ENCODE data around the gene SRGN. TPM values are rescaled to one million over a fixed set of nuclear protein-coding genes. Genes with fewer than 3 reads are reported as not detected.
A peak's percentile ranks its signal among the peaks of the same experiment; 100 is the strongest.

The SRGN gene
- total and polyA plus RNA-seq, 2 of the 13 experiments (the other 11 are each of a cell fraction or from before 2014, with no cell fraction given), result 0.09 TPM; not detected in 1

DNA sequence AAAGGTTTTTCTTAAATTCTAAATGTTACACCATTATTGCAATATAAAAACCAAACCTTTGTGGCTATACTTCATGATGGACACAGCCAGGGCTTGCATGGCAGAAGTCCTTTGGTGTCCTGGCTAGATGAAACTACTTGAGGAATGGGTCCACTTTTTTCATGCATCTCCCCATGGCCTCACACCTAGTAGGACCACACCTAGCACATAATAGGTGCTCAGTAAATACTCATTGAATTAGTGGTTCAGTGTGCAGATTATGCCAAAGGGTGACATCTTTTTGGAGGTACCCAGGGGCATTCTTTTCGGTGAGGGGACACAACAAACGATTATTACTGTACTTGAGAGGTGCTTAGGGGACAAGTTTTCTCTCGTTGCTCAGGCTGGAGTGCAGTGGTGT is 20.7 kb upstream of the SRGN start:
- H3K36me3 ChIP-seq (replicated peaks in 1 of 2; ENCODE audit: control insufficient read depth in 1 of 2, insufficient read depth in 2 of 2, low read length in 2 of 2), result no peaks in the 10 kb centered on the region
- H3K27me3 ChIP-seq (ENCODE audit: control insufficient read depth in 1 of 2, insufficient read depth in 2 of 2, low read length in 2 of 2), result peaks cover 0 to 32% of the 10 kb centered on the region in 2 experiments; a peak in 2 of 5 replicates
- WGBS (ENCODE audit: low lambda C conversion rate), result 48% methylated on average over 3 of the region's 3 CpGs
- no TSS peak for BruUV-seq (replicated peaks)
- CTCF ChIA-PET (ENCODE audit: low intra/inter-chr PET ratio, low total read pairs), result no interaction called here
- H3K79me2 ChIP-seq (ENCODE audit: insufficient read depth, low read length), result no peaks in the 10 kb centered on the region
- TF ChIP-seq, protein P1, sequence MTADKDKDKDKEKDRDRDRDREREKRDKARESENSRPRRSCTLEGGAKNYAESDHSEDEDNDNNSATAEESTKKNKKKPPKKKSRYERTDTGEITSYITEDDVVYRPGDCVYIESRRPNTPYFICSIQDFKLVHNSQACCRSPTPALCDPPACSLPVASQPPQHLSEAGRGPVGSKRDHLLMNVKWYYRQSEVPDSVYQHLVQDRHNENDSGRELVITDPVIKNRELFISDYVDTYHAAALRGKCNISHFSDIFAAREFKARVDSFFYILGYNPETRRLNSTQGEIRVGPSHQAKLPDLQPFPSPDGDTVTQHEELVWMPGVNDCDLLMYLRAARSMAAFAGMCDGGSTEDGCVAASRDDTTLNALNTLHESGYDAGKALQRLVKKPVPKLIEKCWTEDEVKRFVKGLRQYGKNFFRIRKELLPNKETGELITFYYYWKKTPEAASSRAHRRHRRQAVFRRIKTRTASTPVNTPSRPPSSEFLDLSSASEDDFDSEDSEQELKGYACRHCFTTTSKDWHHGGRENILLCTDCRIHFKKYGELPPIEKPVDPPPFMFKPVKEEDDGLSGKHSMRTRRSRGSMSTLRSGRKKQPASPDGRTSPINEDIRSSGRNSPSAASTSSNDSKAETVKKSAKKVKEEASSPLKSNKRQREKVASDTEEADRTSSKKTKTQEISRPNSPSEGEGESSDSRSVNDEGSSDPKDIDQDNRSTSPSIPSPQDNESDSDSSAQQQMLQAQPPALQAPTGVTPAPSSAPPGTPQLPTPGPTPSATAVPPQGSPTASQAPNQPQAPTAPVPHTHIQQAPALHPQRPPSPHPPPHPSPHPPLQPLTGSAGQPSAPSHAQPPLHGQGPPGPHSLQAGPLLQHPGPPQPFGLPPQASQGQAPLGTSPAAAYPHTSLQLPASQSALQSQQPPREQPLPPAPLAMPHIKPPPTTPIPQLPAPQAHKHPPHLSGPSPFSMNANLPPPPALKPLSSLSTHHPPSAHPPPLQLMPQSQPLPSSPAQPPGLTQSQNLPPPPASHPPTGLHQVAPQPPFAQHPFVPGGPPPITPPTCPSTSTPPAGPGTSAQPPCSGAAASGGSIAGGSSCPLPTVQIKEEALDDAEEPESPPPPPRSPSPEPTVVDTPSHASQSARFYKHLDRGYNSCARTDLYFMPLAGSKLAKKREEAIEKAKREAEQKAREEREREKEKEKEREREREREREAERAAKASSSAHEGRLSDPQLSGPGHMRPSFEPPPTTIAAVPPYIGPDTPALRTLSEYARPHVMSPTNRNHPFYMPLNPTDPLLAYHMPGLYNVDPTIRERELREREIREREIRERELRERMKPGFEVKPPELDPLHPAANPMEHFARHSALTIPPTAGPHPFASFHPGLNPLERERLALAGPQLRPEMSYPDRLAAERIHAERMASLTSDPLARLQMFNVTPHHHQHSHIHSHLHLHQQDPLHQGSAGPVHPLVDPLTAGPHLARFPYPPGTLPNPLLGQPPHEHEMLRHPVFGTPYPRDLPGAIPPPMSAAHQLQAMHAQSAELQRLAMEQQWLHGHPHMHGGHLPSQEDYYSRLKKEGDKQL (CRISPR knock-in tag; IDR thresholded peaks at IDR 0.05; ENCODE audit: low read depth), result no peak
- TF ChIP-seq TCF12 (IDR thresholded peaks at IDR 0.05) (no peak), TCF12 (CRISPR knock-in tag; IDR thresholded peaks at IDR 0.05) (no peak), ZKSCAN1 (IDR thresholded peaks at IDR 0.05; ENCODE audit: low read length) (peak; percentile 68; the same call in 1 of the 2 replicates)
- DNase-seq (ENCODE audit: low spot score), result no peak
- no peaks in the 10 kb centered on the region for H3K9me3 ChIP-seq (ENCODE audit: low read length)
- in situ Hi-C loops (cut with HindIII; ENCODE audit: extremely low pct_ligation_motif_present, low pct_unique_long_range_greater_than_20kb) (no loop called here), intact Hi-C loops (cut with micrococcal nuclease; ENCODE audit: unreplicated experiment) (no loop called here)
- H4K20me1 ChIP-seq (ENCODE audit: insufficient read depth, low read length), result no peaks in the 10 kb centered on the region
- FAIRE-seq, result no peak
- POLR2A ChIA-PET, result no interaction called here
- no peak overlapping the region for H3K9ac ChIP-seq (ENCODE audit: insufficient read depth, low read depth, low read length)
- H3K27ac ChIP-seq (ENCODE audit: extremely low read length, insufficient read depth, low read length), result no peak overlapping the region
- no peak overlapping the region for H3K4me3 ChIP-seq (replicated peaks in 1 of 3; ENCODE audit: insufficient read depth in 1 of 3, low read depth in 2 of 3, low read length in 3 of 3)
- no peak overlapping the region for H2AFZ ChIP-seq (ENCODE audit: low read length)
- no peak for ATAC-seq
- H3K4me2 ChIP-seq (ENCODE audit: low read depth, low read length), result no peak overlapping the region
- H3K4me1 ChIP-seq (ENCODE audit: insufficient read depth, low read length), result peaks cover 35% of the 10 kb centered on the region
